OCI-LY3 (cell line): ENCODE measurements around the gene MIAT.

Experiments
- EZH2phosphoT487 ChIP-seq: fragments of 200-600 bp; shearing (Covaris generic); IDR thresholded peaks from 2 replicates; pipeline ENCODE4 v1.6.1; 2018; ENCODE audit warnings: antibody characterized with exemption, mixed run types, low read depth
- TF ChIP-seq, protein P1 (sequence below): fragments of 200-600, 300-600 bp; sonication (generic); IDR thresholded peaks from 2 replicates; pipeline ENCODE4 v1.5.1; 2014; ENCODE audit warnings: antibody characterized with exemption, low read length, low read depth

DNA sequence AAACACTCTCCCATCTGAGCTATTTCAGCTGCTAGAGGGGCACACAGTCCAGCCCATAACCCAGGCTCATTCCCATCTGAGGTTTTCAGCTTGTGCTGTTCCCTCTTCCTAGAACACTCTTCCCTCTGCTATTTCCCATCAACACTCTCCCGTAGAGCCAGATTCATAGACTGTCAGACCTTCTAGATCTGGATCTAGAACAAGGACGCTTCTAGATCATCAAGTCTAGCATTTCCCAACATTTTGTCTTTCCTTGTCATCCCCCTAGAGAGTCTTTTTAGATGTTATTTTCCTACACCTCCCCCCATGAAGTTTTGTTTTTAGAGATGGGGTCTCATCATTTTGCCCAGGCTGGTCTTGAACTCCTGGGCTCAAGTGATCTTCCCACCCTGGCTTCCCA, 22.3 kb upstream of the MIAT start:
- TF ChIP-seq EZH2phosphoT487, result no peak
- TF ChIP-seq, protein P1, sequence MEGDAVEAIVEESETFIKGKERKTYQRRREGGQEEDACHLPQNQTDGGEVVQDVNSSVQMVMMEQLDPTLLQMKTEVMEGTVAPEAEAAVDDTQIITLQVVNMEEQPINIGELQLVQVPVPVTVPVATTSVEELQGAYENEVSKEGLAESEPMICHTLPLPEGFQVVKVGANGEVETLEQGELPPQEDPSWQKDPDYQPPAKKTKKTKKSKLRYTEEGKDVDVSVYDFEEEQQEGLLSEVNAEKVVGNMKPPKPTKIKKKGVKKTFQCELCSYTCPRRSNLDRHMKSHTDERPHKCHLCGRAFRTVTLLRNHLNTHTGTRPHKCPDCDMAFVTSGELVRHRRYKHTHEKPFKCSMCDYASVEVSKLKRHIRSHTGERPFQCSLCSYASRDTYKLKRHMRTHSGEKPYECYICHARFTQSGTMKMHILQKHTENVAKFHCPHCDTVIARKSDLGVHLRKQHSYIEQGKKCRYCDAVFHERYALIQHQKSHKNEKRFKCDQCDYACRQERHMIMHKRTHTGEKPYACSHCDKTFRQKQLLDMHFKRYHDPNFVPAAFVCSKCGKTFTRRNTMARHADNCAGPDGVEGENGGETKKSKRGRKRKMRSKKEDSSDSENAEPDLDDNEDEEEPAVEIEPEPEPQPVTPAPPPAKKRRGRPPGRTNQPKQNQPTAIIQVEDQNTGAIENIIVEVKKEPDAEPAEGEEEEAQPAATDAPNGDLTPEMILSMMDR, result no peak
